ENCODE data around the gene RAB1A. TPM values are rescaled to one million over a fixed set of nuclear protein-coding genes. Genes with fewer than 3 reads are reported as not detected.

Gene RAB1A
- total RNA-seq, 1 experiment from 2014 or later, result 128 TPM

GRCh38 chr2:65039640-65040039 is 90.3 kb downstream of the RAB1A start:
- ATAC-seq, result no peak
- Histone ChIP-seq H3K27me3 (ENCODE audit: control insufficient read depth, insufficient read depth, low read length) (no peaks in the 10 kb centered on the region), H3K9me3 (ENCODE audit: control insufficient read depth, insufficient read depth, low read depth, low read length) (no peaks in the 10 kb centered on the region), H3K27ac (ENCODE audit: low read length) (no peak overlapping the region), H3K36me3 (ENCODE audit: control insufficient read depth, insufficient read depth, low read length) (no peaks in the 10 kb centered on the region), H3K4me3 (ENCODE audit: low read depth in 2 of 2, low read length in 2 of 2) (no peak overlapping the region), H3K4me1 (ENCODE audit: control insufficient read depth, insufficient read depth, low read length) (no peaks in the 10 kb centered on the region)
- no peak for DNase-seq (ENCODE audit: low read depth, low spot score)
- in situ Hi-C loops (cut with HindIII; ENCODE audit: low pct_unique_long_range_greater_than_20kb, low sequenced_read_pairs) (no loop called here), intact Hi-C loops (cut with micrococcal nuclease; ENCODE audit: unreplicated experiment) (loop anchor here (1.0 to 10.0 kb wide), 2 partner anchors 122 to 535 kb away; no protein-coding TSS in a partner anchor)
- ChIA-PET POLR2A (interaction anchor here (0.6 kb wide), 1 partner anchor 677 kb away, joined by 3 read pairs; no protein-coding TSS in a partner anchor), CTCF (interaction anchor here (0.7 kb wide), 1 partner anchor 708 kb away, joined by 7 read pairs; no protein-coding TSS in a partner anchor)
- no TSS peak for BruUV-seq (replicated peaks)
- TF ChIP-seq, protein P1, sequence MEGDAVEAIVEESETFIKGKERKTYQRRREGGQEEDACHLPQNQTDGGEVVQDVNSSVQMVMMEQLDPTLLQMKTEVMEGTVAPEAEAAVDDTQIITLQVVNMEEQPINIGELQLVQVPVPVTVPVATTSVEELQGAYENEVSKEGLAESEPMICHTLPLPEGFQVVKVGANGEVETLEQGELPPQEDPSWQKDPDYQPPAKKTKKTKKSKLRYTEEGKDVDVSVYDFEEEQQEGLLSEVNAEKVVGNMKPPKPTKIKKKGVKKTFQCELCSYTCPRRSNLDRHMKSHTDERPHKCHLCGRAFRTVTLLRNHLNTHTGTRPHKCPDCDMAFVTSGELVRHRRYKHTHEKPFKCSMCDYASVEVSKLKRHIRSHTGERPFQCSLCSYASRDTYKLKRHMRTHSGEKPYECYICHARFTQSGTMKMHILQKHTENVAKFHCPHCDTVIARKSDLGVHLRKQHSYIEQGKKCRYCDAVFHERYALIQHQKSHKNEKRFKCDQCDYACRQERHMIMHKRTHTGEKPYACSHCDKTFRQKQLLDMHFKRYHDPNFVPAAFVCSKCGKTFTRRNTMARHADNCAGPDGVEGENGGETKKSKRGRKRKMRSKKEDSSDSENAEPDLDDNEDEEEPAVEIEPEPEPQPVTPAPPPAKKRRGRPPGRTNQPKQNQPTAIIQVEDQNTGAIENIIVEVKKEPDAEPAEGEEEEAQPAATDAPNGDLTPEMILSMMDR (IDR thresholded peaks at IDR 0.05), result no peak
- TF ChIP-seq TCF7L2 (IDR thresholded peaks at IDR 0.05; ENCODE audit: low read depth, low read length) (no peak), POLR2AphosphoS5 (IDR thresholded peaks at IDR 0.05; ENCODE audit: low read depth, low read length) (no peak), SIN3A (IDR thresholded peaks at IDR 0.05; ENCODE audit: borderline replicate concordance, insufficient read depth, low read depth, low read length) (no peak)
- TF ChIP-seq, protein P2, sequence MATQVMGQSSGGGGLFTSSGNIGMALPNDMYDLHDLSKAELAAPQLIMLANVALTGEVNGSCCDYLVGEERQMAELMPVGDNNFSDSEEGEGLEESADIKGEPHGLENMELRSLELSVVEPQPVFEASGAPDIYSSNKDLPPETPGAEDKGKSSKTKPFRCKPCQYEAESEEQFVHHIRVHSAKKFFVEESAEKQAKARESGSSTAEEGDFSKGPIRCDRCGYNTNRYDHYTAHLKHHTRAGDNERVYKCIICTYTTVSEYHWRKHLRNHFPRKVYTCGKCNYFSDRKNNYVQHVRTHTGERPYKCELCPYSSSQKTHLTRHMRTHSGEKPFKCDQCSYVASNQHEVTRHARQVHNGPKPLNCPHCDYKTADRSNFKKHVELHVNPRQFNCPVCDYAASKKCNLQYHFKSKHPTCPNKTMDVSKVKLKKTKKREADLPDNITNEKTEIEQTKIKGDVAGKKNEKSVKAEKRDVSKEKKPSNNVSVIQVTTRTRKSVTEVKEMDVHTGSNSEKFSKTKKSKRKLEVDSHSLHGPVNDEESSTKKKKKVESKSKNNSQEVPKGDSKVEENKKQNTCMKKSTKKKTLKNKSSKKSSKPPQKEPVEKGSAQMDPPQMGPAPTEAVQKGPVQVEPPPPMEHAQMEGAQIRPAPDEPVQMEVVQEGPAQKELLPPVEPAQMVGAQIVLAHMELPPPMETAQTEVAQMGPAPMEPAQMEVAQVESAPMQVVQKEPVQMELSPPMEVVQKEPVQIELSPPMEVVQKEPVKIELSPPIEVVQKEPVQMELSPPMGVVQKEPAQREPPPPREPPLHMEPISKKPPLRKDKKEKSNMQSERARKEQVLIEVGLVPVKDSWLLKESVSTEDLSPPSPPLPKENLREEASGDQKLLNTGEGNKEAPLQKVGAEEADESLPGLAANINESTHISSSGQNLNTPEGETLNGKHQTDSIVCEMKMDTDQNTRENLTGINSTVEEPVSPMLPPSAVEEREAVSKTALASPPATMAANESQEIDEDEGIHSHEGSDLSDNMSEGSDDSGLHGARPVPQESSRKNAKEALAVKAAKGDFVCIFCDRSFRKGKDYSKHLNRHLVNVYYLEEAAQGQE (IDR thresholded peaks at IDR 0.05; ENCODE audit: insufficient read depth in 1 of 2, low read depth in 2 of 2, low read length in 1 of 2), result no peak

- BruUV-seq (replicated peaks), result no TSS peak
- intact Hi-C loops (cut with micrococcal nuclease; ENCODE audit: unreplicated experiment) (no loop called here), in situ Hi-C loops (cut with HindIII; ENCODE audit: low pct_unique_long_range_greater_than_20kb, low sequenced_read_pairs) (no loop called here)
- no peaks in the 10 kb centered on the region for H3K4me1 ChIP-seq (ENCODE audit: control insufficient read depth, insufficient read depth, low read length)
- H3K27ac ChIP-seq (ENCODE audit: low read length), result no peak overlapping the region
- POLR2A ChIA-PET, result no interaction called here
- no peak for TF ChIP-seq TCF7L2 (IDR thresholded peaks at IDR 0.05; ENCODE audit: low read depth, low read length)
- TF ChIP-seq POLR2AphosphoS5 (IDR thresholded peaks at IDR 0.05; ENCODE audit: low read depth, low read length), result no peak
- TF ChIP-seq, protein P1 (IDR thresholded peaks at IDR 0.05), result no peak
- no peak for TF ChIP-seq SIN3A (IDR thresholded peaks at IDR 0.05; ENCODE audit: borderline replicate concordance, insufficient read depth, low read depth, low read length)
- TF ChIP-seq, protein P2 (IDR thresholded peaks at IDR 0.05; ENCODE audit: insufficient read depth in 1 of 2, low read depth in 2 of 2, low read length in 1 of 2), result no peak
- CTCF ChIA-PET, result no interaction called here
- no peaks in the 10 kb centered on the region for H3K27me3 ChIP-seq (ENCODE audit: control insufficient read depth, insufficient read depth, low read length)
- H3K9me3 ChIP-seq (ENCODE audit: control insufficient read depth, insufficient read depth, low read depth, low read length), result no peaks in the 10 kb centered on the region
- H3K4me3 ChIP-seq (ENCODE audit: low read depth in 2 of 2, low read length in 2 of 2), result no peak overlapping the region
- ATAC-seq (no peak), DNase-seq (ENCODE audit: low read depth, low spot score) (no peak)
- H3K36me3 ChIP-seq (ENCODE audit: control insufficient read depth, insufficient read depth, low read length), result no peaks in the 10 kb centered on the region
Observed at GRCh38 chr2:65037178-65037577, 92.7 kb downstream of the RAB1A start.

All from Panc1 (cell line).